GM19463 (cell line): ENCODE measurements around the gene SS18L1.
A peak's percentile ranks its signal among the peaks of the same experiment; 100 is the strongest.

ENCODE experiments used
- ATAC-seq: cut with Tn5 transposase; IDR thresholded peaks from one replicate; pipeline ENCODE4 v1.9.1; 2021; ENCODE audit warnings: mild to moderate bottlenecking, moderate library complexity; ENCODE audit not compliant: unreplicated experiment

Gene SS18L1

DNA sequence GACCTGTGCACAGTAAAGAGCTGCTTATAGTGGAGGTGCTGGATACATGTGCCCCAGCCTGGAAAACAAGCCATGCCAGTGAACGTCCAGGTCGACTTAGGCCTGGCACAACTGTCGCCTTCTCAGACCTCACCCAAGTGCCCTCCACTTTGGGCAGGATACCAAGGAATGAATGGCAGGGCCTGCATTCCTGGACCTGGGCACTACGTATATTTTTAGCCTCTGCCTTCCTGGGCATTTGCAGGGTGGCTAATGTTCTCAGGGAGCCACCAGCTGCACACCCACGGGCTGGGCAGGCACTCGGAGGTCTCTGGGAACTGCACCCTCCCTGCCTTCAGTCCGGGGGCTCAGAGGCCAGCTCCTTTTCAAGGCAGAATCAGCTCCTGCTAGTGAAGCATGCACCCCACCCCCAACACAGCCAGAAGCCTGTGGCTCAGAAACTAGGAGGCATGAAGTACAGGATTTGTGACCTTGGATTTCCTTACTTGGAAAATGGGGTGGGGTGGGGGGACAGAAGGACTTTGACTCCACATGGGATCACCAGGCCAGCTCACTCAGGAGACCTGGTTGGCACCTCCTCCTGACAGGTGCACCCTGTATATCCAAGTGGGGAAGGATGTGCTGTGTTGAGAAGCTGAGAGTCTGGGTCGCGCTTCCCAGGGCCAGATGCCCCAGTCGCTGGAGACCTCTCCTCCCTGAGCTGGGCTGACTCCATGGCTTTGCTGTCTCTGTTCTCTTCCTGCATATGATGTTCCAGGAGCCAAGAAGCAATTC is 23.8 kb upstream of the SS18L1 start:
- ATAC-seq: no peak

DNA sequence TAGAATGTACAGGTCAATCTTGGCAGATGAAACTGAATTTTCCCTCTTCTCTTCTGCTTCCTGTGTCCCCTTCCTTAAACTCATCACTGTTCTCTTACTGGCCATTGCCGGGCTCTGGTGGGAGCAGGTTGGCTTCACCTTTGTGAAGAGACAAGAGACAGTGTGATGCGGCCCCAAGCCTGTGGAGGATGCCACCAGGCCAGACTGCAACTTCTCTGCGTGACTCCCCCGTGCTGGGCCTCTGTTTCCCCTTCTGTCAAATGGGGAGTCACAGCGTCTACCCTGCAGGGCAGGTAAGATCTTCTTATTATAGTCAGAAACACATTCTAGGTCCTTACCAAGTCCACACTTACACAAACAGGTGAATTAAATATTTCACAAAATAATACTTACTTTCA is 23.2 kb upstream of the SS18L1 start:
- ATAC-seq: no peak

DNA sequence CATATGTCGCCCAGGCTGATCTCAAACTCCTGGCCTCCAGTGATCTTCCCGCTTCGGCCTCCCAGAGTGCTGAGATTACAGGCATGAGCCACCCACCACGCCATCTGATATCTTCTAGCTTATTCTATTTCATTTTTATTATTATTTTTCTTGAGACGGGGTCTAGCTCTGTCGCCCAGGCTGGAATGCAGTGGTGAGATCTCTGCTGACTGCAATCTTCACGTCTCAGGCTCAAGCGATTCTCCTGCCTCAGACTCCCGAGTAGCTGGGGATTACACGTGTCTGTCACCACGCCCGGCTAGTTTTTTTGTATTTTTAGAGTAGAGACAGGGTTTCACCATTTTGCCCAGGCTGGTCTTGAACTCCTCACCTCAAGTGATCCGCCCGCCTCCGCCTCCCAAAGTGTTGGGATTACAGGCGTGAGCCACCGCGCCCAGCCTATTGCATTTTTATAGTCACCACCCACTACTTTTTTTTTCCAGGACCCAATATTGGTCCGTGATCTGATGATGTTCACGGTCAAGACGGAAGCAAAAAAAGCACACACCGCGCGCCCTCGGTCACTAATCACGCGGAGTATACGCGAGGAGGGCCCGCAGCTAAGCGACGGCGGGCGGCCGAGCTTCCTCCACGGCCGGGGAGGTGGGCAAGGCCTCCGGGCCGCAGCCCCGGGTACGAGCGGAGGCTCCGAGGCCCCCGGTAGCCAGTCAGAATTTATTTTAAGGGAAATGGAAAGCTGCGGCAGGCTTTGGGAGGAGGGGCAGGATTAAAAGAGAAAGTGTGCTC is 22.4 kb upstream of the SS18L1 start:
- peak; percentile 7 for ATAC-seq

DNA sequence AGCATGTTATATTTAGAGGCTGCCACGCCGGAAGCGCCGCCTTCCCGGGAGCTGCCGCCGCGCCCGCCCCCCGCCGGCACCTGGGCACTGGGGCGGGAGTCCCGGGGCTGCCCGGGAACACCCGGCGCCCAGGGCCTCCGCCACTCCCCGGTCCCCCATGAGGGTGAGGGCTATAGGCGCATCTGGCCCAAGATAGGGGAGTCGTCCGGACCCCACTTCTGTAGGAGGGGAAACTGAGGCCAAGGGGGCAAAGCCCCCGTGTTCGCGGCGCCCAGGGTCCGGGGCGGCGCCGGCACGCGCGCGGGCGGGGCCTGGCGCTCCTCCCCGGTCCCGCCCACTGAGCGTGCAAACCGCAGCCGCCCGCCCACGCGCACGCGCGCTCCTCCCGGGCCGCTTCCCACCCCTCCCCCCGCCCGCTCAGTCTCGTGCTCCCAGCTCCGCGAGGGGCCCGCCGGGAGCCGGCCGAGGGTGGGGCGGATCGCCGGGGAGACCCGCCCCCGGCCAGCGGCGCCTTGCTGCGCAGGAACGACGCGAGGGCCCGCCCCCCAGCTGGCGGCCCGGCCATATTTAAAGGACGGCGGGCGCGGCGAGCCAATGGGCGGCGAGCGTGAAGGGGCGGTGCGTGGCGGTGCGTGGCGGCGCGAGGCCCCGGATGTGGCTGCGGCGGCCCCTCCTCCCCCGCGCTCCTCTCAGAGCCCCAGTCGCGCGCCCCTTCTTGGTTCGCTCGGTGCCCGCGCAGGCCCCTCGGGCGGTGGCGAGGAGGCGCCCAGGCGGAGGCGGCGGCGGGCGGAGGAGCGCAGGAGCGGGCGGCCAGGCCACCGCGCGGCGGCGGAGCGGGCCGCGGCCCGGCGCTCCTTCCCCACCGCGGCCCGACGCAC is 21.6 kb upstream of the SS18L1 start, which contains the start of gene LSM14B:
LSM14B (plus strand) TSS at position 700 of the 878 bp plus-strand sequence. CDS start 192 bp downstream, outside the sequence.
- peak; percentile 75 for ATAC-seq

DNA sequence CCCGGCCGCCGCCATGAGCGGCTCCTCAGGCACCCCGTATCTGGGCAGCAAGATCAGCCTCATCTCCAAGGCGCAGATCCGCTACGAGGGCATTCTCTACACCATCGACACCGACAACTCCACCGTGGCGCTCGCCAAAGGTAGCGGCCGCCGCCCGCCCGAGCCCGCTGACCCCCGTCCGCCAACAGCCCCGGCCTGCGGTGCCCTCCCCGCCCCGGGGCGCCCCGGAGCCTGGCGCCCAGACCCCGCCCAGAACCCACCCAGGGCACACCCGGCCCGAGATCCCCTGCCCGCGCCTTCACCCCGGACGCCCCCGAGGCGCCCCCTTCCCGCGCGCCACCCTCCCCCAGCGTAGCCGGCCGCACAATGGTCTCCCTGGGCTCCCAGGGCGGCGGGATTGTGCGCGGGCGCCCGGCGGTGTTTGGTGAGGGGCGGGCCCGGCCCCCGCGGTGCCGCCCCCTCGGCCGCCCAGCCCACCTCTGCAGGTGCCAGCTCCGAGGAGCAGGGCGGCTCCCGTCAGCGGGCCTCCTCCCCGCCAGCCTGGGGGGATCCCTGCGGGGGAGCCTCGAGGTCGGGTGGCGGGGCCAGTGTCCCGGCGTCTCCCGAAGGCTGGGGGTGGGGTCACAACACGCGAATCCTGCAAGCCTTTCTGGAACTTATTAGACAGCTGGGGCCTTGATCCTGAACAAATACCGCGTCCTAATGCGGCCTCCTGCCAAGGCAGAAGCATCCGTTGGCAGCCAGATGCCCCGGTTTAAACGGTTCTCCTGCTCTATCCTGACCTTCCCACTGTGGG is 20.7 kb upstream of the SS18L1 start:
- peak; percentile 19 for ATAC-seq

DNA sequence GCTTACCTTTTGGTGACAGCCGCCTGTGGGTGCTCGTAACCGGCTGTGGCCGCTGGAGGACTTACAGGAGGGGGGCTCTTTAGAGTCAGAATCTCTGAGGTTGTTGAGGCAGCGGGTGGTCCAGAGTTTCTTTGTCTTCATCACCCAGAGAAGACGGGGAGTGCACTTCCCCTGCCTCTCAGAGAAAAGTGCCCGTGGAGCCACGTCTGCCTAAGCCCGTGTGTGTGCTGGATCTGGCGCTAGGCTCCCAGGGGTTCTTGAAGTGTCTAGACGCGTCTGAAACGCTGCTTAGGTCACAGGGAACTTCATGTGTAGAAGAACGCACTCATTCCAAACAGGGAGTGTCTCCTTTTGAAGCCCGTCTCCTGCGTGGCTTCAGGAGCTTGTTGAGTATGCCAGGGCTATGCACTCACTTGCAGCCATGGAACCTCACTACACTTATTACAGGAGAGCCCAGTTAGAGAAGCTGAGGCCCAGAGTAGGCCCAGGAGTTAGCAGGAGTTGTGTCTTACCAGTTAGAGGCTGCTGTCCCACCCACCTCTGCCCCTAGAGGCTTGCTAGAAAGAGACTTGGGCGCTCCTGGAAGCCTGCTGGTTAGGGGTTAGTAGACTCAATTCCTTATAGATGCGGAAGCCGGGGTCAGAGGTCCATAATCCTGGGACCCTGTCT is 20.0 kb upstream of the SS18L1 start:
- ATAC-seq: no peak

DNA sequence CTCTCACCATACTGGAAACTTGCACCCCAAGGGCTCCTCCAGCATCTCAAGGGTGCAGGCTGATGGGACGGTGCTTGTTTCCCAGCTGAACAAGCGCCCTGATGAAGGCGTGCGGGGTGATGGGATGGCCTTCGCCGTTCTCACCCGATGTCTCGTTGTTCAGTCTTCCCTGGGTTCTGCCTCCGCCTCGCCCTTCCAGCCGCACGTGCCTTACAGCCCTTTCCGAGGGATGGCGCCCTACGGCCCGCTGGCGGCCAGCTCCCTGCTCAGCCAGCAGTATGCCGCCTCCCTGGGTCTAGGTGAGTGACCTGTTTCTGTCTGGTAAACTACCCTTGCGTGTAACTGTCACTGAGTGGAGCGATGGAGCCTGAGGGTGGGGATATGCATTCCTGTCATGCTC is 17.4 kb upstream of the SS18L1 start:
- no peak for ATAC-seq

DNA sequence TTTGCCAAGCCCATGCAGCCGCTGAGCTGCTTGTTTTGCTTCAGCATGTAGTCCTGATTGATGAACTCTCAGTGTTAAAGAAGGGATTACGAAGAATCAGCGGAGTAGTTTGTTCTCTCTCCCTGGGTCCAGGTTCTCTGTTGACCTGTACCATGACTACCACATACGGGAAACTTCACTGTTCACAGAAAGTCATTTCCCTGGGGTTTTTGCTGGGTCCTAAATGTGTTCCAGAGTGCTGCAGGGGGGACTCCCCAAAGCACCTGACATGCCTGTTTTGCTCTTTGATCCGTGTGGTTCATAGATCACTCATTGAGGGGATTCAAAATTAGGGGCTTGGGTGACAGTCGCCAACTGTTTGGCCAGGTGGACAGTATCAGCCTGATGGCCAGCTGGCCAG is 15.8 kb upstream of the SS18L1 start:
- ATAC-seq: no peak

DNA sequence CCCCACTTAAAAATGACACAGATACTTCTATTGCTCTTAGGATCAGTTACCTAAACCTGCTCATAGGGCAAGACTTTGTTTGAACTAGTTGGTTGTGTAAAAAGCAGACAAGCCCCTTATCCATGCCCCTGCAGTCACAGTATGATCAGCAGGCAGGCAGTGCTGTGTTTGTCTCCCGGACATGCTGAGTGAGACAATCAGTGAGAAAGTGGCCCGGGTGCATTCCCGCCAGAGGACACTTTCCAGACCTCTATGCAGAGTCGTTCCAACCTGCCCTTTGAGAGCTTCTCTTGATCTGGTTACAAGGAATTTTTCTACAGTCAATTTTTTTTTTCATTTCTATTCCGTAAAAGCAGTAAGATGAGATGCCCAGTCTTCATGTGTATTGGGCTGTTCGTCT is 15.1 kb upstream of the SS18L1 start:
- ATAC-seq: no peak

DNA sequence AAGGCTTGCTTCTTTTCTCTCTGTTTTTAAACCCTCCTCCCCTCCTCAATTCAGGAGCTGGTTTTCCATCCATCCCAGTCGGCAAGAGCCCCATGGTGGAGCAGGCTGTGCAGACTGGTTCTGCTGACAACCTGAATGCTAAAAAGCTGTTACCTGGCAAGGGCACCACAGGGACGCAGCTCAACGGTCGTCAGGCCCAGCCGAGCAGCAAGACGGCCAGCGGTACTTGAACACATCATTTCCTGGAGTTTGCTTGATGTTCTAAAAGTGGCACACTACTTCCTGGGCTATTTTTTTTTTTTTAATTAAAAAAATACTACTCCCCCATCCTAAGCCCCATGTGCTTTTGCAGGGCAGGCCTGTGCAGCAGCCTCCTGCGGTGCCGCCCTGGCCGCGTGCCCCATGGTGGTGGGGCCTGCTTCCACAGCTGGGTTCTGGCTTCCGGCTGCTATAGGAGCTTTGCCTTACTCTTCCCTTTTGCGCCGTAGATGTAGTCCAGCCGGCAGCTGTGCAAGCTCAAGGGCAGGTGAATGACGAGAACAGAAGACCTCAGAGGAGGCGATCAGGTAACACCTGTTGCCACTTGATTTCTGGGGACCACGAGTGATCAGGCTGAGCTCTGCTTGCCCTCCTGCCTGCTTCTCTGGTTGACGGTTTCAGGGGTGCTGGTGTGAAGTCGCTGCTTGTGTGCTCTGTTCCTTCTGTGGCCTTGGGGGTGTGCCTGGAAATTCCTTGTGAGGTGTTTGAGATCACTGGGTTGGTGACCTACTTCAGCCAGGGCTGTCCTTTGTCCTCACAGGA is 13.6 kb upstream of the SS18L1 start:
- ATAC-seq: no peak

DNA sequence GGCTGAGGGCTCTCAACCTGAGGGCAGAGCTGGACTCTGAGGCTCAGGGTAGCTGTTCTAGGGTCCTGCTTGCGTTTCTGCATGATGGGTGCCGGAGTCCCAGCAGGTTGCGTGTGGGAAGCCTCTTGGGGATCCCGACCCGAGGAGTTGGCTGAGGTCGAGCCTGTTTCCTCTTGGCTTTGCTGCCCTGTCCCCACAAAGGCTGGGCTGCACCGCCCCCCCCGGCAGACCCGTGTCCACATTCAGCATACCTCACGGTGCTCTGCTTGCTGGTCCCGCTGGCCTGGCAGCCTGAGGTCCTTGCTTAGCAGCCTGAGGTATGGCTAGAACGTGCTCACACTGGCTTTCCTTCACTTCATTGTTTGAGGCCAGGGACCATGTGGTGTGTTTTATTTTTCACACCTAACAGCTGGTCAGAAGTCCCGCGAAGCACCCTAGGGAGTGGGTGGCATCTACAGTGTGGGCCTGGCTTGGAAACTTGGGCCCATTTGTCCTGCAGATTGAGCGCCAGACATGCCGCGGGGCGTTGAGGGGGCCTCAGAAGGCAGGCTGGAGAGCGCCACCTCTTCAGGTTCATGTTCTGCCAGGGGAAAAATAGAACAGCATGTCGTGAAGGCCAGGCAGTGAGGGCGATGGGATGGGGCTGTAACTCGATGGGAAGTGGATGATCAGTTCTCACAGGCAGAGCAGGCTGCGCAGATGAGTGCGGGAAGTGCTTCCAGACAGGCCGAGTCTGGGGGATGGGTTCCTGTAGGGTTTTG is 11.8 kb upstream of the SS18L1 start:
- no peak for ATAC-seq

DNA sequence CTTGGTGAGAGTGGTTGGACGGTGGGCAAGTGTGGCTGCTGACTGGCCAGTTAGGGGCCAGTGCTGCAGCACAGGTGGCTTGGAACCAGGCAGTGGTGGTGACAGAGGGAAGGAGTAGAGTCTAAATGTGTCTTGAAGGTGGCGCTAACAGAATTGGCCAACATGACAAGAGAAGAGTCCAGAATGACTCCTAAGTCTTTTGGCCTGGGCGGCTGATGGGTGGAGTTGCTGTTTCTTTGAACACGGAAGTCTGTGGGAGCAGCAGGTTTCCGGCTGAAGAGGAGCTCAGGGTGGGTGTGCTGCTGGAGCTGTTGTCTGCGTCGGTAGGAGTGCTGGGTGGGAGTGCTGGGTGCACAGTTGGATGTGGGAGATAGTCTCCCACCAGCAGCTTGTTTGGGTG is 11.1 kb upstream of the SS18L1 start:
- ATAC-seq: no peak

DNA sequence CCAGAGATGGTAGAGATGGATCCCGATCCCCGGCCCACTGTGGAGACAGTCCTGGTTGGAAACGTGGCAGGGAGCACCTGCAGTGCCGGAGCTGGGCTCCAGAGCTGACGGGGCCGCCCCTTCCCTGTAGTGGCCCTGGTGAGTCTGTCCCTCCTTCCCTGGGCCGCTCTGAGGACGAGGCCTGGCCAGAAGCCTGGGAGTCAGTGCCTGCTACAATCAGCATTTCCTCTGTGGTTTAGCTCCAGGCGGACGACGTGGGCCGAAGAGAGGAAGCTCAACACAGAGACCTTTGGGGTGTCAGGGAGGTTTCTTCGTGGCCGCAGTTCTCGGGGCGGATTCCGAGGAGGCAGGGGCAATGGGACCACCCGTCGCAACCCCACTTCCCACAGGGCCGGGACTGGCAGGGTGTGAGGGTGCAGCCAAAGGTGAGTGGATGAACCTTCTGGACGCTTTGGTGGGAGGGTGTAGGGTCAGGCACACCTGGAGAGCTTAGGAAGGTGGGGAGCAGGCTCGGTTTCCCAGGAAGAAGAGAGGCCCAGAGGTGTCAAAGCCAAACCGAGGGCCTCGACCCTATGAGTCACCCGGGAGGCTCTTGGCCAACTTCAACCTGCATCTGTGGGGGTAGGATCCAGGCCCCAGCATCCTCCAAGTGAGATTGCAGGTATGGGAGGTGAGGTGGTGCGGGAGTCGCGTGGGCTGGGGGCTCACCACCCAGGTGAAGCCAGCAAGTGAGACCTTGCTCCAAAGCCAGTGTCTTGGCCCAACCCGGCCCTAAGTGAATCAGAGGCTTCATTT is 10.3 kb upstream of the SS18L1 start:
- ATAC-seq: no peak

DNA sequence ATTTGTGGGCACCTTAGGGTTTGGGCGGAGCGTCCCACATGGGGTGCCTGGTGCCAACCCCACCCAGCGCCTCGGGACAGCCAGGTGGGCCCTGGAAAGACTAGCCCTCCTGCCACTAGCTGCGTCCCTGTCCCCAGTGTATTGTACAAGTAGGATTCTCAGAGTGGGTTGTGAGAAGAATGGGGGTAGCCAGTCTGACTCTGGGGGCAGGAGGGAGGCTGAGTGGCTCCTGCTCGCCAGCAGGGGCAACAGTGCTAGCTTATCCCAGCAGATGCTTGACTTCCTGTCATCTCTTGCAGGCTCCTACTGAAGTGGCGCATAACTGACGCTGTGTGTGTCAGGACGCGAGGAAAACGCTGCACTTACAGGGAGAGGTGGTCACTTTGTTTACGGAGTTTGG is 9.7 kb upstream of the SS18L1 start:
- ATAC-seq: no peak

DNA sequence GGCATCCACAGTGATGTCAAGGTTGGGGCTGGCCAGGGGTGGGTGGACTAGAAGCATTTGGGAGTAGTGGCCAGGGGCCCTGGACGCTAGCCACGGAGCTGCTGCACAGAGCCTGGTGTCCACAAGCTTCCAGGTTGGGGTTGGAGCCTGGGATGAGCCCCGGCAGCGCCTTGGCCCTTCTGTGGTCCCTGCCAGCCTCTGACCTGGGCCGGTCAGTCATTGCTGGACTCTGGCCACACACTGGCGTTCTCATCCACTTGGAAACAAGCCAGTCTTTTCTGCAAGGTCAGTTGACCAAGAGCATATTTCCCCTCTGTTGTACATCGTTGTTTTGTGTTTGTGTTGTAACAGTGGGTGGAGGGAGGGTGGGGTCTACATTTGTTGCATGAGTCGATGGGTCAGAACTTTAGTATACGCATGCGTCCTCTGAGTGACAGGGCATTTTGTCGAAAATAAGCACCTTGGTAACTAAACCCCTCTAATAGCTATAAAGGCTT is 8.8 kb upstream of the SS18L1 start:
- no peak for ATAC-seq

DNA sequence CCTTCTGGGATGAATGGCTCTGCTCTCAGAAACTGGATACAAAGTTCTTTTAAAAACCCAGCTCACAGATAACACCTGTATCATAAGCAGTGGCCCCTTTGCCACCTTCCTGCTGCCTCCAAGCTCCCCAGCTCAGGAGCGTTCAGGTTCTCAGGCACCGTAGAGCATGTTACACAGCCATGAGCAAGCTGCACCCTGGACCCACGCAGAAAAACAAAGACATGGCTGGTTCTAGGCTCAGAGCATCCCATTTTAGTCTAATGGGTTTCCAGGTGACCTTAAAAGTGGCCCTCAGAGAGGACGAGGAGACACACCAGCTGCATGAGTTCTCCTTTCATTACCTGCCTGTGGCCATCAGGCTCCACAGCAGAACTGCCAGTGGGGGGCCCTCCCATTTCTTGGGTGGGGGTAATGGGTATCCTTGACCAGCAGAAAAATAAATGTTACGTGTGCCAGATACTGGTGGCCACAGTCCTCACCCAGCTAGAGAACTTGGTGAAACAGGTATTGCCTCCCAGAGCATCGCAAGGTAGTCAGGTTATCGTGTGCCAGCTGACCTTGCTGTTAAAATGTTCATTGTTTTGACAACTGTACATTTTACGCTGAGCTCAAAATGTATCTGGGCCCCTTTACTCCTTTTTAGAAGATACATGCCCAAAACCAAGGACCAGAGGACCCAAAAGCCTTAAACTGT is 7.8 kb upstream of the SS18L1 start:
- no peak for ATAC-seq
